AG09319 (cell line): ENCODE measurements around the gene ADGRG1.
A peak's percentile ranks its signal among the peaks of the same experiment; 100 is the strongest.

Experiments used
- DNase-seq: peaks from one replicate; pipeline ENCODE4 v3.0.0-alpha.2; 2010; ENCODE audit warnings: low read depth; ENCODE audit errors: extremely low read depth
- TF ChIP-seq, protein P1 (sequence below): IDR thresholded peaks from 2 replicates; pipeline ENCODE4 v1.5.1; 2011; ENCODE audit warnings: low read depth, mild to moderate bottlenecking, inconsistent platforms, low read length, moderate library complexity

The ADGRG1 gene

DNA sequence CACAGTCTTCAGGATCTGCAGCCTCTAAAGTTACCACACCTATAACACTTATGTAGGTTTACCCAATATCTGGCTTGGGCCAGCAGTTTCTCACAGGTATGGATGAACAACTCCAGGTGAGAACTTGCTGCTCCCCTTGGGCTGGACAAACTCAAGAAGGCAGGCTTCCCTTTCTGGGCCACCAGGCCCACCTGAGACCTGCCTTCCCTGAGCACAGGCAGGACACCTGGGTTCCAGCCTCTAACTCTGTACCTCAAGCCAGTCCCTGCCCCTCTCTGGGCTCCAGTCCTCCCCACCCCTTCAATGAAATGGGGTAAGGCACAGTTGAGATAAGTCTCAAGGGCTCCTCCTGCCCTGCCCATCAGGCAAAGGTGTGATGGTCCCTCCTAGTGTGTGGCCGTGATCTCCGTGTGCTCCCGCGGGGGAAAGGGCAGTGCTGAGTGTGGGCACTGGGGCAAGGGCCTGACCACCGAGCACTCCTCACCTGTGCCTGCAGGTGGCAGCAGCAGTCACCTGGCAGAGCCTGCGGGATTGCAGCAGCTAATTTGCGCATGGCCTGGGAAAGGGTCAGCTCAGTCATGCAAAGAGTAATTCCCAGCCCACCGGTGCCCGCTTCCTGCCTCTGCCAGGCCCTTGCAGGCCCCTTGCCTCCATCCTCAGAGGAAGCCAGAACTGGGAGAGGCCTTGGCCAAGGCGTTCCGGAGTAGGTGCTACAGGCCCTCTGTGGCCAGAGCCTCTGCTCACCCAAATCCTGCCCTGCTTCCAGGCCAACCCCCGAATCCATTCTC lies 28.2 kb upstream of the ADGRG1 start:
- DNase-seq = no peak

DNA sequence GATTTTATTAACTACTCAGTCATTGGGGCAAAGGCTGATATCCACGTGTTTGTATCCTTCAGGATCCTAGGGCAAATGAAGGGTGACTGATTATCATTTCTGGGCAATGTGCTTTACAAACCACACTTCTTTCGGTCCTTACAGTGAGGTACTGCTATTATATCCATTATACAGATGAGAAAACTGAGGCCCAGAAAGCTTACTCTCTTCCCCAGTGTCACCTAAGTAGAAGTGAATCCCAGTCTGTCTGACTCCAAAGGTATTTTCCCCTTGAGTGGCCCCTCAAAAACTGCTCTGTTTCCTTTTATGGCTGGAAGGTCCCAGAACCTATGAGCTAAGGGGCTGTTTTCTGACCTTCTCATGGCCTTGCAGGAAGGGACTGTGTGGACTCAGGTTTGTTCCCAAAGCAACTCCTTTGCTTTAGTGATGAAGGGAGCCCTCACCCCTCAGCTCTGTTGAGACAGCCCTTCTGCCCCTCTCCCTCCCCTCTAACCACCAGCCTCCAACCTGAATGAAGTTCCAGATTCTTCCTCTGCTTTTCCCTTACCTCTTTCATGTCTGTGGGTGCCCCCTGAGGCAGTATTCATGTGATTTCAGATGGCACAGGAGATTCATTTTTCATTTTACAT lies 27.4 kb upstream of the ADGRG1 start:
- no peak for DNase-seq

More for the DNA sequence above, 28.2 kb upstream of the ADGRG1 start:
- TF ChIP-seq, protein P1, sequence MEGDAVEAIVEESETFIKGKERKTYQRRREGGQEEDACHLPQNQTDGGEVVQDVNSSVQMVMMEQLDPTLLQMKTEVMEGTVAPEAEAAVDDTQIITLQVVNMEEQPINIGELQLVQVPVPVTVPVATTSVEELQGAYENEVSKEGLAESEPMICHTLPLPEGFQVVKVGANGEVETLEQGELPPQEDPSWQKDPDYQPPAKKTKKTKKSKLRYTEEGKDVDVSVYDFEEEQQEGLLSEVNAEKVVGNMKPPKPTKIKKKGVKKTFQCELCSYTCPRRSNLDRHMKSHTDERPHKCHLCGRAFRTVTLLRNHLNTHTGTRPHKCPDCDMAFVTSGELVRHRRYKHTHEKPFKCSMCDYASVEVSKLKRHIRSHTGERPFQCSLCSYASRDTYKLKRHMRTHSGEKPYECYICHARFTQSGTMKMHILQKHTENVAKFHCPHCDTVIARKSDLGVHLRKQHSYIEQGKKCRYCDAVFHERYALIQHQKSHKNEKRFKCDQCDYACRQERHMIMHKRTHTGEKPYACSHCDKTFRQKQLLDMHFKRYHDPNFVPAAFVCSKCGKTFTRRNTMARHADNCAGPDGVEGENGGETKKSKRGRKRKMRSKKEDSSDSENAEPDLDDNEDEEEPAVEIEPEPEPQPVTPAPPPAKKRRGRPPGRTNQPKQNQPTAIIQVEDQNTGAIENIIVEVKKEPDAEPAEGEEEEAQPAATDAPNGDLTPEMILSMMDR = peak; percentile 59

DNA sequence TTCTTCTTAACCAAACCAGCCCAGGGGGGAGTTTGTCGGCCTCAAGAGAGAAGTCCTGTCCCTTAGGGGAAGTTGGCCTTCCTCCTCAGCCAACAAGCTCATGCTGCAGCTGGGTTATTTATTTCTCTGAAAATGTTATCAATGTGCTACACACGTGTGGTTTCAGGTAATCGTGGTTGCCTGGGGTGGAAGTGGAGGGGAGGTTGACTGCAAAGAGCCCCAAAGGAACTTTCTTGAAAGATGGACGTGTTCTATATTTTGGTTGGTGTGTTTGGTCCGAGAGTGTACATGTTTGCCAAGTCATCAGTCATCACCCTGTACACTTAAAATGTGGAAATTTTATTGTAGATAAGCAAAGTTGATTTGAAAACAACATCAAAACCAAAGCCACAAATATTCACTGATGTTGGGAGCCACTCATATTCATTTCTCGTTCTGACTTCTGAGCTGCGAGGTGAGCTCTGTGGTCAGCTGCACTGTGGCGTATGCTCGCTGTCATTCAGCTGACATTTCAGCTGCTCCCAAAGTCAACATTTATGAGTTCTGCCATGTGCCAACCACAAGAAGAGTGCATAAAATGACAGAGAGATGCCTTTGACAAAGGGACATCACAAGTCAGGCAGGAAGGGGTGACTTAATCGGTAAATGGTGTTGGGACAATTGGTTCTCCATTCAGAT lies 26.5 kb upstream of the ADGRG1 start:
- no peak for DNase-seq
- TF ChIP-seq, protein P1 = no peak

More for the DNA sequence above, 27.4 kb upstream of the ADGRG1 start:
- TF ChIP-seq, protein P1 = no peak

DNA sequence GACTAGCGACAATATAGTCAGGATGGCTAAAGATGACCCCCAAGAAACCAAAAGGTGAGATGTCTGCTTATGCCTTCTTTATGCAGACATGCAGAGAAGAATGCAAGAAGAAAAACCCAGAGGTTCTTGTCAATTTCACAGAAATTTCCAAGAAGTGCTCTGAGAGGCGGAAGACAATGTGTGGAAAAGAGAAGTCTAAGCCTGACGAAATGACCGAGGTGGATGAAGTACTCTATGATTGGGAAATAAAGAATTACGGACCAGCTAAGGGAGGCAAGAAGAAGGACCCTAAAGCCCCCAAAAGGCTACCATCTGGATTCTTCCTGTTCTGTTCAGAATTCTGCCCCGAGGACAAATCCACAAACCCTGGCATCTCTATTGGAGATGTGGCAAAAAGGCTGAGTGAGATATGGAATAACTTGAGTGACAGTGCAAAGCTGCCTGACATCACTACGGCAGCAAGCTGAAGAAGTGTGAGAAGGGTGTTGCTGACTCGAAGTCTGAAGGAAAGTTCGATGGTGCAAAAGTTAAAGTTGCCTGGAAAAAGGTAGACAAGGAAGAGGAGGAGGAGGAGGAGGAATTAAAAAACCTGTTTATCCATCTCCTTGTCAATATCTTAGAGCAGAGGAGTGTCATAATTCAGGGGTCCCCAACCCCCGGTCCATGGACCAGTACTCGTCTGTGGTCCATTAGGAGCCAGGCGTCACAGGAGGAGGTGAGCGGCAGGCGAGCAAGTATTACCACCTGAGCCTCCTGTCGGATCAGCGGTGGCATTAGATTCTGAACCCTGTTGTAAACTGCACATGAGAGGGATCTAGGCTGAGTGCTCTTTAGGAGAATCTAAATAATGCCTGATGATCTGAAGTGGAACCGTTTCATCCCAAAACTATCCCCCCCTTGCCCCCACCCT lies 25.1 kb upstream of the ADGRG1 start:
- DNase-seq = no peak
- TF ChIP-seq, protein P1 = no peak

DNA sequence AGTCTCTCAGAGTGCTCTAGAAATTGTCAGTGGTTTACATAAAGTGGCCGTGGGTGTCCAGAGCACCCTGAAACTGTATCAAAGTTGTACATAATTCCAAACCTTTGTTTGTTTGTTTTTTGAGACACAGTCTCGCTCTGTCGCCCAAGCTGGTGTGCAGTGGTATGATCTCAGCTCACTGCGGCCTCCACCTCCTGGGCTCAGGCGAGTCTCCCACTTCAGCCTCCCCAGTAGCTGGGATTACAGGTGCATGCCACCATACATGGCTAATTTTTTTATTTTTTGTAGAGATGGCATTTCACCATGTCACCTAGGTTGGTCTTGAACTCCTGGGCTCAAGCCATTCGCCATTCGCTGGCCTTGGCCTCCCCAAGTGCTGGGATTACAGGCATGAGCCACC lies 24.3 kb upstream of the ADGRG1 start:
- no peak for DNase-seq
- TF ChIP-seq, protein P1 = no peak

DNA sequence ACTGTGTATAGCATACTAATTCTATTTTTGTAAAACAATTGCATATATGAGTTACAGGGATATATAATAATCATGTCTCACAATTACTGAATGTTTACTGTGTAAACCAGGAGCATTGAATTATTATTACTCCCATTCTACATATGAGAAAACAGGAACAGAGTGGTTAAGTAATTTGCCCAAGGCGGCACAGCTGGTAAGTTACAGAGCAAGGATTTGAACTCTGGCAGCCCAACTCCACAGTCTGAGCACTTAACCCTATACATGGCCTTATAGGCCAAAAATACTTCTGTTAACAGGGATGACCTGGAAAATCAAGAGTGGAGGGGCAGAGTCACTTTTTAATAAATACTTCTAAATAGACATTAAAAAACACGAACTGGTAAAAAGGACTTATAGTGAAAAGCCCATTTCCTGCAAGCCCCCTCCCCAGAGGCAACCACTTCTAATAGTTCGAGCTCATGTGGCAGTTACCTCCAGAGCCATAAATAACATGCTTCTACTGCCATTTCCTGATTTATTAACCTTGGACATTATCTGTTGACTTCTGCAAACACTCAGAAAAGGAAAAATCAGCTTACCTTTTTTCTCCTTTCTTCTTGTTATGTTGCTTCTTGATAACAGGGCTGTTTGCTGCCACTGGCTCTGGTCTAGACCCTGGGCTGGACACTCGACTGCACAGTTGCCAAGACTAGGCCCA lies 22.1 kb upstream of the ADGRG1 start:
- DNase-seq = no peak
- TF ChIP-seq, protein P1 = no peak
